HFFc6 (cell line): ENCODE measurements around the gene GPR87. TPM values are rescaled to one million over a fixed set of nuclear protein-coding genes. Genes with fewer than 3 reads are reported as not detected.

ENCODE experiments used
- DNase-seq: peaks from one replicate; pipeline ENCODE4 v3.0.0-alpha.2; 2018
- H3K27ac Mint-ChIP-seq: 2 replicates; pipeline ENCODE4 v1.8.0; 2020; ENCODE audit warnings: mild to moderate bottlenecking, mixed read lengths
- H3K27me3 Mint-ChIP-seq: 2 replicates; pipeline ENCODE4 v1.8.0; 2021; ENCODE audit warnings: mild to moderate bottlenecking, moderate library complexity, mixed read lengths; ENCODE audit not compliant: insufficient read depth
- H3K36me3 Mint-ChIP-seq: 2 replicates; pipeline ENCODE4 v1.8.0; 2021; ENCODE audit warnings: low read depth, mixed read lengths
- H3K4me1 Mint-ChIP-seq: 2 replicates; pipeline ENCODE4 v1.8.0; 2020; ENCODE audit warnings: low read depth, mixed read lengths
- H3K4me3 Mint-ChIP-seq: 2 replicates; pipeline ENCODE4 v1.8.0; 2020; ENCODE audit warnings: mild to moderate bottlenecking, moderate library complexity, mixed read lengths
- H3K9me3 Mint-ChIP-seq: 2 replicates; pipeline ENCODE4 v1.8.0; 2020; ENCODE audit warnings: mild to moderate bottlenecking, mixed read lengths
- total RNA-seq, 6 experiments: library from RNA; stranded (reverse); fragmentation: NEBNext Ultra II Directional; extraction: Animal tissue kit (Norgen Biotek cat#: 25700); gene quantifications; 2 replicates in 1 of 6; 3 replicates in 5 of 6; pipeline ENCODE4 v1.2.3, GENCODE V29; 2021
- TF ChIP-seq, protein P1 (sequence below): fragments of 200-600 bp; sonication (generic); IDR thresholded peaks from 2 replicates; pipeline ENCODE4 v1.5.0; 2021; ENCODE audit warnings: antibody characterized with exemption, mild to moderate bottlenecking

Gene GPR87
- total RNA-seq, 6 experiments from 2014 or later, result not detected

DNA sequence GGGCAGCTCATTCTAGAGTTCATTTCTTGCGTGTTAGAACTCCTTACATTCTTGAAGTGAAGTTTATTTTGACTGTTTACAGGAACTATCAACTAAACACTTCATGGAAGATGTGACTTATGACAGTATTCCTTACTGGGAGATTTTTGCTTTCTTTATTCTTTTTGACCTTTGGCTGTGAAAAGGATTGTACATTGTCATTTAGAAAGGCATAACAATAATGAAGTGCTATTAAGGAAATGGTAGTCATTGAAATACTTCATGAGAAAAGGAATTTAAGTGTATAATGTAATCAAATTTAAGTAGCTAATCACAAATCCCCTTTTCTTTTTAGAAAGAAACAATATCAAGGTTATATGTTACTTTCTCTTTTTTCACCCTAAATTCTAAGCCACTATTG, 49.6 kb downstream of the GPR87 start:
- TF ChIP-seq, protein P1, sequence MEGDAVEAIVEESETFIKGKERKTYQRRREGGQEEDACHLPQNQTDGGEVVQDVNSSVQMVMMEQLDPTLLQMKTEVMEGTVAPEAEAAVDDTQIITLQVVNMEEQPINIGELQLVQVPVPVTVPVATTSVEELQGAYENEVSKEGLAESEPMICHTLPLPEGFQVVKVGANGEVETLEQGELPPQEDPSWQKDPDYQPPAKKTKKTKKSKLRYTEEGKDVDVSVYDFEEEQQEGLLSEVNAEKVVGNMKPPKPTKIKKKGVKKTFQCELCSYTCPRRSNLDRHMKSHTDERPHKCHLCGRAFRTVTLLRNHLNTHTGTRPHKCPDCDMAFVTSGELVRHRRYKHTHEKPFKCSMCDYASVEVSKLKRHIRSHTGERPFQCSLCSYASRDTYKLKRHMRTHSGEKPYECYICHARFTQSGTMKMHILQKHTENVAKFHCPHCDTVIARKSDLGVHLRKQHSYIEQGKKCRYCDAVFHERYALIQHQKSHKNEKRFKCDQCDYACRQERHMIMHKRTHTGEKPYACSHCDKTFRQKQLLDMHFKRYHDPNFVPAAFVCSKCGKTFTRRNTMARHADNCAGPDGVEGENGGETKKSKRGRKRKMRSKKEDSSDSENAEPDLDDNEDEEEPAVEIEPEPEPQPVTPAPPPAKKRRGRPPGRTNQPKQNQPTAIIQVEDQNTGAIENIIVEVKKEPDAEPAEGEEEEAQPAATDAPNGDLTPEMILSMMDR, result no peak
- Mint-ChIP-seq H3K27me3 (peaks cover 12% of the 10 kb centered on the region), H3K4me1 (no peaks in the 10 kb centered on the region), H3K27ac (no peak overlapping the region), H3K36me3 (no peaks in the 10 kb centered on the region), H3K4me3 (no peak overlapping the region), H3K9me3 (no peaks in the 10 kb centered on the region)
- no peak for DNase-seq

DNA sequence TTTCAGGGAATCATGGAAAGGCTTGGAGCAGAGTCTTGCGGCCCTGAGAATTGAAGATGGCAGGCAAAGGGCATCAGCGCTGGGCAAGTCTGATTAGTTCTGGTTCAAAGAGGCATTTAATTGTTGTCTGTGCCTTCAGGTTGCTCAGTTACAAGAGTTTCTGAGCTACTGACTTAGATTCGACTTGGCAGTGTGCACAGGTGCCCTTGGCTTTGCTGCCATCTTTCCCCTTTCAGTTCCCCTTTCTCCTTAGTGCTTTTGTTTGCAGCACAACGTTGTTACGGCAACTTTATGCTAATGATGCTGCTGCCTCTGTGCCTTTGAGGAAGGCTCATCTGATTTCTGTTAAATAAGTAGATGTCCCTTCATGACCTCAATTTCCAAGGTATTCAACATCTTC, 50.8 kb downstream of the GPR87 start:
- TF ChIP-seq, protein P1, result no peak
- no peaks in the 10 kb centered on the region for H3K36me3 Mint-ChIP-seq
- H3K27me3 Mint-ChIP-seq, result peaks cover 12% of the 10 kb centered on the region
- H3K27ac Mint-ChIP-seq, result no peak overlapping the region
- no peaks in the 10 kb centered on the region for H3K9me3 Mint-ChIP-seq
- H3K4me1 Mint-ChIP-seq, result no peaks in the 10 kb centered on the region
- H3K4me3 Mint-ChIP-seq, result no peak overlapping the region
- no peak for DNase-seq

DNA sequence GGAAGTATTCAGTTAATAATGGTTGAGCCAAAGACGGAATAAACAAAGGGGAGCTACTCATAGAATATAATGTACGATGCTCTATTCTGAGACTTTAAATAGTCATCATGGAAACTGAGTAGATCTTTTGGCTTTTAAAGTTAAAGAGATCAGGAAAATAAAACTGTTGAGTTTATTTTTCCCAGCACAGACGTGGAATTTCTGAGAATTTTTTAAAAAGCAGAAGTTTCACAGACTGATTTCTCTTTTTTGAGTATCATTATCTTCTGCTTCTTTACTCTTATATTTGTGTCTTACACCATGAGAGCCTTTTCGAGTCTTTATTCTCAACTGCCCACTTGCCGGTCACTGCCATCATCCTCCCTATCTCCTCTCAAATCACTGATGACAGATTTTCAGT, 51.5 kb downstream of the GPR87 start:
- H3K4me3 Mint-ChIP-seq, result no peak overlapping the region

DNA sequence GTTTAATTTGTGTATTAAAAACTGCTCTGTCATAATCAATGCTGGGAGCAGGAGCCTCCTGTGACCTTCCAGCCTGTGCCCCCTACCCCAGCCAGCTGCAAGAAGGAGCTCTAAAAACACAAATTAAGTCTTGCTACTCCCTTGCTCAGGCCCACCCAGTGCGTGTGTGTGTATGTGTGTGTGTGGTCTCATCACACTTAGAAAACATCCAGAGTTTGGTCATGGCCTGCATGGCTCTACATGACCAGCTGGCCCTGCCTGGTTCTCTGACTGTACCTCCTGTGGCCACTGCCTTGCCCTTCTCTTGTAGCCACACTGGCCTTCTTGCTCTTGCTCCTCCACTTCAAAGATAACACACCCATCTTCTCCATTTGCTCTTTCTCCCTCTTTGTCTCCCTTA, 52.0 kb downstream of the GPR87 start:
- Mint-ChIP-seq H3K27me3 (peaks cover 10% of the 10 kb centered on the region), H3K4me3 (no peak overlapping the region), H3K4me1 (no peaks in the 10 kb centered on the region), H3K27ac (no peak overlapping the region), H3K36me3 (no peaks in the 10 kb centered on the region), H3K9me3 (no peaks in the 10 kb centered on the region)
- DNase-seq, result no peak
- TF ChIP-seq, protein P1, result no peak

More for the DNA sequence above, 51.5 kb downstream of the GPR87 start:
- Mint-ChIP-seq H3K36me3 (no peaks in the 10 kb centered on the region), H3K27ac (no peak overlapping the region), H3K27me3 (peaks cover 12% of the 10 kb centered on the region), H3K4me1 (no peaks in the 10 kb centered on the region), H3K9me3 (no peaks in the 10 kb centered on the region)
- TF ChIP-seq, protein P1, result no peak
- DNase-seq, result no peak

DNA sequence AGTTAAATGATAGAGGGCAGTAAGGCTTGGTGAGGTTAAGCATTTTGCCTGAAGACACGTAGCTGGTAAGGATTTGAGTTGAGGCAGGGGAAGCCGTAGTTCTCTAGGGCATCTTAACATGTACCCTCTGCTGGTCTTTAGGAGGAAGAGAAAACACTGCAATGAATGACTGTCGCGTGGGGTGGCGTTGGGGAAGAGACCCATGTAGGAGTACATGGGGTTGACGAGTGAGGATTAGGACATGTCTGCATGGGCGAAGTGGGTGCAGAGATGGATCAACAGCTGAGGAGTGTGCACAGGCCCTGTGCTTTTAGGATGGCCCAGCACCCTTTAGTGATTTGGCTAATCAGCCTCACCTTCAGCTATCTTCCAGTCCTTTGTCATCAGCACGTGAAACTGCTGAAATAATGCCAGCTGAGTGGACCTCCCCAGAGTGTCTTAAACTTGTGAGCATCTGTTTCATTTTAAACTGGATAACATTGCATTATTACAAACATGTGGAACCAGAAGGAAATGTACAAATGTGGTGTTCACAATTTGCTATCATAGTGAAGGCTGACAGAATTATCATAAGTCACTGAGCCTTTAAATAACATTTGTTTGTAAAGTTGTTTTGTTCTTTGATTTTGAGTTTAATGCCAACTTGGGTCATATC, 53.6 kb downstream of the GPR87 start:
- no peaks in the 10 kb centered on the region for H3K9me3 Mint-ChIP-seq
- H3K36me3 Mint-ChIP-seq, result no peaks in the 10 kb centered on the region
- peaks cover 10% of the 10 kb centered on the region for H3K27me3 Mint-ChIP-seq
- no peak overlapping the region for H3K27ac Mint-ChIP-seq
- no peaks in the 10 kb centered on the region for H3K4me1 Mint-ChIP-seq
- TF ChIP-seq, protein P1, result no peak
- H3K4me3 Mint-ChIP-seq, result no peak overlapping the region
- DNase-seq, result no peak
